RWPE2 (cell line): ENCODE data around the gene FLRT1.

Experiments
- ATAC-seq: fragments of 200-7000 bp; cut with Tn5 transposase; 3 replicates; pipeline ENCODE4 v1.9.1; 2021; ENCODE audit warnings: low read depth
- DNase-seq: peaks from one replicate; pipeline ENCODE4 v3.0.0-alpha.2; 2020; ENCODE audit warnings: low spot score
- H3K27ac ChIP-seq: fragments of 450-650 bp; 2 replicates; pipeline ENCODE4 v1.5.1; 2017; ENCODE audit warnings: mild to moderate bottlenecking; ENCODE audit not compliant: poor library complexity, severe bottlenecking
- H3K27me3 ChIP-seq: fragments of 250-450 bp; sonication (Bioruptor Pico); 2 replicates; pipeline ENCODE4 v1.5.1; 2021; ENCODE audit warnings: mild to moderate bottlenecking, moderate library complexity; ENCODE audit not compliant: insufficient read depth, poor library complexity, severe bottlenecking
- H3K36me3 ChIP-seq: fragments of 250-450 bp; sonication (Bioruptor Pico); 2 replicates; pipeline ENCODE4 v1.5.1; 2020; ENCODE audit warnings: low read depth, mild to moderate bottlenecking, moderate library complexity
- H3K4me1 ChIP-seq: fragments of 250-450 bp; sonication (Bioruptor Pico); 2 replicates; pipeline ENCODE4 v1.5.1; 2021; ENCODE audit warnings: mild to moderate bottlenecking, moderate library complexity; ENCODE audit not compliant: insufficient read depth, poor library complexity, severe bottlenecking
- H3K4me3 ChIP-seq: fragments of 250-450 bp; sonication (Bioruptor Pico); 2 replicates; pipeline ENCODE4 v1.5.1; 2021; ENCODE audit warnings: mild to moderate bottlenecking, moderate library complexity; ENCODE audit not compliant: severe bottlenecking
- H3K9me3 ChIP-seq: fragments of 250-450 bp; sonication (Bioruptor Pico); 2 replicates; pipeline ENCODE4 v1.5.1; 2021; ENCODE audit warnings: mild to moderate bottlenecking, moderate library complexity; ENCODE audit not compliant: severe bottlenecking
- CTCF ChIP-seq: fragments of 450-650 bp; IDR thresholded peaks from one replicate; pipeline ENCODE4 v1.5.1; 2017; ENCODE audit warnings: mild to moderate bottlenecking, moderate library complexity; ENCODE audit not compliant: poor library complexity, severe bottlenecking

FLRT1 gene

DNA sequence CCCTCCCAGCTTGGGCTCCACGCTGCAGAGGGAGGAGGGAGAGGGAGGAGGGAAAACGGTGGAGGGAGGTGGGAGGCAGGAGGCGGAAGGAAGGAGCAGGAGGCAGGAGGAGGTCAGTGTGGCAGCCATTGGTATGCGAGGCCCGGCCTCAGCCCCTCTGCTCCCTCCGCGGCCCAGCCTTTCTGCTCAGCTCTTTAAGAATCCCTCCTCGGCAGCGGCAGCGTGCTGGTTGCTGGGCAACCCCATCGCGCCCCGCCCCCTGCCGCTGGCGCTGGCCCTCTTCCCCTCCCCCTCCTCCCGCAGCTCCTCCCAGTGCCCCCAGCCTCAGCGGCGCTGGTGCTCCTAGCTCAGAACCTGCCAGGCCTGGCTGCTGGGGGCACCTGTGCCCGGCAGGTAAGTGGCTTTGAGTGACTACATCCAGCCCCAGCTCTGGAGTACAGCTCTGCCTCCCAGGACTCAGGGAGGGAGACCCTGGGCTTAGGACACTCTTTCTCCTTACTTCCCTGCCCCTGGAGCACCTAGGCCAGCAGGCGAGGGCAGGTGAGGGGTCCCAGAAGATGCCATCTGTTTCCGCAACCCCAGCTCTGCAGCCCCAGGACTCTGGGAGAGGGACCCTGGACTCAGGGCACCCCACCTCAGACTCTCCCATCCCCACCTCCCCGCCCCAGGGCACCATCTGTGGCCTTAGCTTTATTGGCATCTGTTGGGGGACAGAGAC is 7.2 kb upstream of the FLRT1 start:
- Histone ChIP-seq H3K9me3 (no peaks in the 10 kb centered on the region), H3K27ac (no peak overlapping the region), H3K36me3 (no peaks in the 10 kb centered on the region), H3K4me1 (no peaks in the 10 kb centered on the region), H3K4me3 (no peak overlapping the region), H3K27me3 (peaks cover 8% of the 10 kb centered on the region)
- no peak for TF ChIP-seq CTCF
- DNase-seq (no peak), ATAC-seq (0 out of 3 replicates have a peak, but pooled peaks have one; percentile 21)

GRCh38 chr11:64029773-64030172 is 6.0 kb upstream of the FLRT1 start:
- no peak for DNase-seq
- H3K36me3 ChIP-seq, result no peaks in the 10 kb centered on the region
- no peak for ATAC-seq
- H3K4me1 ChIP-seq, result no peaks in the 10 kb centered on the region
- no peaks in the 10 kb centered on the region for H3K9me3 ChIP-seq
- no peak overlapping the region for H3K4me3 ChIP-seq
- H3K27ac ChIP-seq, result no peak overlapping the region
- no peak for TF ChIP-seq CTCF
- H3K27me3 ChIP-seq, result peaks cover 20% of the 10 kb centered on the region

DNA sequence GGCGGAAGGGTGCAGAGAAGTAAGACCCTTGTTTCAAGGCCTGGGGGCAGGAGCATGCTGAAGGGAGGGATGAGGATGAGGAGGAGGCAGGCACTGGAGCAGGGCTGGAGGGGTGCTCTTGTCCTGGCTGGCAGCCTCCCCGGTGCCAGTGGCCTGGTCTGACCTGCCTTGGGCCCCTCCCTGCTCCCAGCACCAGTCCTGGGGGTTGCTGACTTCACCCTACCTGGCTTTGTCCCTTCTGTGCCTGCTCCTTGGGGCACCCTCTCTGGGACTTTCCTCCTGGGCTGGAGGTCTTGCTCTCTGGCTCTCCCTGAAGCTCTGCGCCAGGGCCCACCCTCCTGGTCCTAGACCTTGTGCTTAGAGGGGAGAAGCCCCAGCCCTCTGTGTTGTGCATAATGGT is 4.7 kb upstream of the FLRT1 start:
- Histone ChIP-seq H3K36me3 (no peaks in the 10 kb centered on the region), H3K27ac (no peak overlapping the region), H3K4me1 (no peaks in the 10 kb centered on the region), H3K4me3 (no peak overlapping the region), H3K27me3 (peaks cover 28% of the 10 kb centered on the region), H3K9me3 (no peaks in the 10 kb centered on the region)
- DNase-seq, result no peak
- no peak for TF ChIP-seq CTCF
- ATAC-seq, result no peak

DNA sequence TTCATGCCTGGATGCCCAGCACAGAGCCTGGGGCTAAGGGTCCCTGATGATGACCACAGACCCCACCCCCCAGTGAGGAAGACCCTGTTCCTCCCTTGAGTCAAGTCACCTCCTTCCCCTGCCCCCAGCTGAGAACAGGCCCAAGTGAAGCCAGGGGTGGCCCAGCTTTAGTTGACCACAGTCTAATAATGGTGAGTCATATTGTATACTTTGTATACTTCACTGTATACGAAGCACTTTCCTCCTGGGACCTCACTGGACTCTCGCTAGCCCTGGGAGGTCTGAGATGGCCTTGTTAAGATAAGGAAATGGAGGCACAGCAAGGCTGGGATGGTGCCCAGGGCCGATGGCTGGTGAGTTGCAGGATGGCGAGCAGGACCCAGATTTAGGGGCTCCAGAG is 3.7 kb upstream of the FLRT1 start:
- H3K27ac ChIP-seq, result no peak overlapping the region
- H3K4me3 ChIP-seq, result no peak overlapping the region
- no peaks in the 10 kb centered on the region for H3K36me3 ChIP-seq
- H3K27me3 ChIP-seq, result peaks cover 38% of the 10 kb centered on the region
- no peaks in the 10 kb centered on the region for H3K9me3 ChIP-seq
- ATAC-seq (no peak), DNase-seq (no peak)
- no peaks in the 10 kb centered on the region for H3K4me1 ChIP-seq
- TF ChIP-seq CTCF, result no peak

DNA sequence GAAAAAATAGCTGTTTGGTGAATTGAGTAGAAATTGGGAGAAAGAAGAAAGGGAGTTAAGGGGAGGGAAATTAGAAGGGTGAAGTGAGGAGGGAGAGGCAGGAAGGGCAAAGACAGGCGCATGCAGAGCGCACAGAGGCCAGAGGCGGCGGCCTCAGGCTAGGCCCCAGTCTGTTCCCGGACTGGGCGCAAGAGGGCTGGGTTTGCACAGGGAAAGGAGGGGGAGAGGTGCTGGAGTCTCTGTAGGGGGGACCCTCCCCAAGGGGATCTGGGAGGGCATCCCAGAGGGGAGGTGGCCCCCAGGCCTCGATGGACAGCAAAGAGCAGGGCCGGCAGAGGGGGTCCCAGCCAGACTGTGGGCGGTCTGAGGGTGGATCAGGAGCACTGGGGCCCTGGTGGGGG is 1.3 kb upstream of the FLRT1 start:
- Histone ChIP-seq H3K27me3 (peaks cover 40% of the 10 kb centered on the region), H3K9me3 (no peaks in the 10 kb centered on the region), H3K4me3 (no peak overlapping the region), H3K27ac (no peak overlapping the region), H3K36me3 (no peaks in the 10 kb centered on the region), H3K4me1 (no peaks in the 10 kb centered on the region)
- DNase-seq (no peak), ATAC-seq (no peak)
- no peak for TF ChIP-seq CTCF
